ENCODE results near the gene TMPRSS9. TPM values are rescaled to one million over a fixed set of nuclear protein-coding genes. Genes with fewer than 3 reads are reported as not detected.

TMPRSS9 gene
- total and polyA plus RNA-seq, 2 donors from 2014 or later, result not detected

GRCh38 chr19:2353887-2354592 lies 6.0 kb upstream of the TMPRSS9 start:
- Histone ChIP-seq H3K27ac (ENCODE audit: low read depth in 2 of 2, low read length in 2 of 2) (no peak overlapping the region), H3K27me3 (ENCODE audit: control insufficient read depth, insufficient read depth, low read length) (peaks cover 2% of the 10 kb centered on the region), H3K36me3 (ENCODE audit: control insufficient read depth in 2 of 3, insufficient read depth in 3 of 3, low read length in 3 of 3) (peaks cover 0 to 8% (median 0%) of the 10 kb centered on the region in 3 donors), H3K4me1 (ENCODE audit: control insufficient read depth in 2 of 3, insufficient read depth in 2 of 3, low read depth in 1 of 3, low read length in 3 of 3) (no peaks in the 10 kb centered on the region), H3K4me3 (ENCODE audit: low read length in 3 of 3) (no peak overlapping the region), H3K9me3 (ENCODE audit: control insufficient read depth in 2 of 3, insufficient read depth in 1 of 3, low read length in 3 of 3) (no peaks in the 10 kb centered on the region), H3K9ac (ENCODE audit: low read length in 3 of 3) (no peak overlapping the region)
- DNase-seq (peak in 2 of 5 donors; percentile 47 to 70), FAIRE-seq (no peak)
- TF ChIP-seq, protein P1, sequence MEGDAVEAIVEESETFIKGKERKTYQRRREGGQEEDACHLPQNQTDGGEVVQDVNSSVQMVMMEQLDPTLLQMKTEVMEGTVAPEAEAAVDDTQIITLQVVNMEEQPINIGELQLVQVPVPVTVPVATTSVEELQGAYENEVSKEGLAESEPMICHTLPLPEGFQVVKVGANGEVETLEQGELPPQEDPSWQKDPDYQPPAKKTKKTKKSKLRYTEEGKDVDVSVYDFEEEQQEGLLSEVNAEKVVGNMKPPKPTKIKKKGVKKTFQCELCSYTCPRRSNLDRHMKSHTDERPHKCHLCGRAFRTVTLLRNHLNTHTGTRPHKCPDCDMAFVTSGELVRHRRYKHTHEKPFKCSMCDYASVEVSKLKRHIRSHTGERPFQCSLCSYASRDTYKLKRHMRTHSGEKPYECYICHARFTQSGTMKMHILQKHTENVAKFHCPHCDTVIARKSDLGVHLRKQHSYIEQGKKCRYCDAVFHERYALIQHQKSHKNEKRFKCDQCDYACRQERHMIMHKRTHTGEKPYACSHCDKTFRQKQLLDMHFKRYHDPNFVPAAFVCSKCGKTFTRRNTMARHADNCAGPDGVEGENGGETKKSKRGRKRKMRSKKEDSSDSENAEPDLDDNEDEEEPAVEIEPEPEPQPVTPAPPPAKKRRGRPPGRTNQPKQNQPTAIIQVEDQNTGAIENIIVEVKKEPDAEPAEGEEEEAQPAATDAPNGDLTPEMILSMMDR (IDR thresholded peaks at IDR 0.05; ENCODE audit: borderline replicate concordance, extremely low read depth, insufficient read depth), result no peak
- intact Hi-C loops (cut with DNase I), result no loop called here

GRCh38 chr19:2354670-2355069 lies 5.4 kb upstream of the TMPRSS9 start:
- Histone ChIP-seq H3K36me3 (ENCODE audit: control insufficient read depth in 2 of 3, insufficient read depth in 3 of 3, low read length in 3 of 3) (peaks cover 0 to 7% (median 0%) of the 10 kb centered on the region in 3 donors), H3K4me3 (ENCODE audit: low read length in 3 of 3) (no peak overlapping the region), H3K9ac (ENCODE audit: low read length in 3 of 3) (no peak overlapping the region), H3K4me1 (ENCODE audit: control insufficient read depth in 2 of 3, insufficient read depth in 2 of 3, low read depth in 1 of 3, low read length in 3 of 3) (no peaks in the 10 kb centered on the region), H3K27me3 (ENCODE audit: control insufficient read depth, insufficient read depth, low read length) (peaks cover 3% of the 10 kb centered on the region), H3K27ac (ENCODE audit: low read depth in 2 of 2, low read length in 2 of 2) (no peak overlapping the region), H3K9me3 (ENCODE audit: control insufficient read depth in 2 of 3, insufficient read depth in 1 of 3, low read length in 3 of 3) (no peaks in the 10 kb centered on the region)
- peak in 1 of 5 donors; percentile 64 for DNase-seq
- FAIRE-seq, result no peak
- intact Hi-C loops (cut with DNase I), result no loop called here
- TF ChIP-seq, protein P1 (IDR thresholded peaks at IDR 0.05; ENCODE audit: borderline replicate concordance, extremely low read depth, insufficient read depth), result no peak

GRCh38 chr19:2355168-2356035 lies 4.7 kb upstream of the TMPRSS9 start:
- H3K9me3 ChIP-seq (ENCODE audit: control insufficient read depth in 2 of 3, insufficient read depth in 1 of 3, low read length in 3 of 3), result no peaks in the 10 kb centered on the region
- H3K27me3 ChIP-seq (ENCODE audit: control insufficient read depth, insufficient read depth, low read length), result peaks cover 4% of the 10 kb centered on the region
- peak in 1 of 5 donors; percentile 15 for DNase-seq
- no peaks in the 10 kb centered on the region for H3K4me1 ChIP-seq (ENCODE audit: control insufficient read depth in 2 of 3, insufficient read depth in 2 of 3, low read depth in 1 of 3, low read length in 3 of 3)
- intact Hi-C loops (cut with DNase I), result no loop called here
- no peak overlapping the region for H3K4me3 ChIP-seq (ENCODE audit: low read length in 3 of 3)
- TF ChIP-seq, protein P1 (IDR thresholded peaks at IDR 0.05; ENCODE audit: borderline replicate concordance, extremely low read depth, insufficient read depth), result no peak
- no peak overlapping the region for H3K9ac ChIP-seq (ENCODE audit: low read length in 3 of 3)
- H3K27ac ChIP-seq (ENCODE audit: low read depth in 2 of 2, low read length in 2 of 2), result no peak overlapping the region
- no peaks in the 10 kb centered on the region for H3K36me3 ChIP-seq (ENCODE audit: control insufficient read depth in 2 of 3, insufficient read depth in 3 of 3, low read length in 3 of 3)
- FAIRE-seq, result no peak
